ENCODE measurements around the gene ZNF830. TPM values are rescaled to one million over a fixed set of nuclear protein-coding genes. Genes with fewer than 3 reads are reported as not detected.
A peak's percentile ranks its signal among the peaks of the same experiment; 100 is the strongest.
"Not testable (repeated sequence)": the region's sequence is repeated elsewhere in the genome, so short reads cannot be mapped to it uniquely, and the experiment has no call there.

ZNF830 gene, protein sequence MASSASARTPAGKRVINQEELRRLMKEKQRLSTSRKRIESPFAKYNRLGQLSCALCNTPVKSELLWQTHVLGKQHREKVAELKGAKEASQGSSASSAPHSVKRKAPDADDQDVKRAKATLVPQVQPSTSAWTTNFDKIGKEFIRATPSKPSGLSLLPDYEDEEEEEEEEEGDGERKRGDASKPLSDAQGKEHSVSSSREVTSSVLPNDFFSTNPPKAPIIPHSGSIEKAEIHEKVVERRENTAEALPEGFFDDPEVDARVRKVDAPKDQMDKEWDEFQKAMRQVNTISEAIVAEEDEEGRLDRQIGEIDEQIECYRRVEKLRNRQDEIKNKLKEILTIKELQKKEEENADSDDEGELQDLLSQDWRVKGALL
- total RNA-seq, result 24.7 and 28.4 TPM in 2 replicates

- peaks cover 2% of the 10 kb centered on the region for H3K27me3 Mint-ChIP-seq
- intact Hi-C loops (cut with micrococcal nuclease), result loop anchor here (1.0 to 2.0 kb wide), 3 partner anchors 19 to 281 kb away; partner anchors contain the start of genes LIG3, RAD51D and SLFN5
- H3K36me3 Mint-ChIP-seq (ENCODE audit: low read depth), result peaks cover 25% of the 10 kb centered on the region
- peak; percentile 97 for DNase-seq
- H3K4me3 Mint-ChIP-seq, result peak within 1 kb of the TSS; percentile 98
- H3K4me1 Mint-ChIP-seq, result peaks cover 24% of the 10 kb centered on the region
- peak within 1 kb of the TSS; percentile 100 for H3K27ac Mint-ChIP-seq
- H3K9me3 Mint-ChIP-seq, result peaks cover 10% of the 10 kb centered on the region
Measured at GRCh38 chr17:34961093-34961911, at the start of gene ZNF830, which contains the start of gene CCT6B. TSS of gene ZNF830 (plus strand) at chr17:34961540. CDS start at chr17:34961567, 27 bp downstream. TSS of gene CCT6B (minus strand) at chr17:34961460. CDS start at chr17:34961393, 67 bp downstream.

DNA sequence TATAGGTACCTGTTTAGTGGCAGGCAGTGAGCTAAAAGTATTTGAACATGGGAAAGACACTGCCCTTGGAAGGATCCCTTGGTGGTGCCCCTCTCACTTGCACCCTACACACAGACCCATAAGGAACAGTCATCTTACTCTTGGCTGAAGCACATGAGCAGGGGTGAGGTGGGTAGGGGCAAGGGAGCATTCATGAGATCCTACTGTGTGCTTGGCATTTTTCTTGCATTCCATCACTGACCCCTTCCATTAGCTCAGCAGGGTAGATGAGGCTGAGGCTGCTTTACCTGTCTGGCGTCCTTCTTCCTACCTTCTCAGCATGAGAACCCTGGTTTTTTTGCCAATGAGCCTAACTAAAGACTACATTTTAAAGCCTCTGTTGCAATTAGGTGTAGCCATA is 48.3 kb upstream of the ZNF830 start:
- DNase-seq, result no peak
- no peaks in the 10 kb centered on the region for H3K9me3 Mint-ChIP-seq
- H3K4me3 Mint-ChIP-seq, result no peak overlapping the region
- no peak overlapping the region for H3K27ac Mint-ChIP-seq
- no peaks in the 10 kb centered on the region for H3K4me1 Mint-ChIP-seq
- peaks cover 4% of the 10 kb centered on the region for H3K27me3 Mint-ChIP-seq
- intact Hi-C loops (cut with micrococcal nuclease), result no loop called here
- H3K36me3 Mint-ChIP-seq (ENCODE audit: low read depth), result no peaks in the 10 kb centered on the region

- intact Hi-C loops (cut with micrococcal nuclease), result no loop called here
- no peak overlapping the region for H3K27ac Mint-ChIP-seq
- no peak overlapping the region for H3K4me3 Mint-ChIP-seq
- no peaks in the 10 kb centered on the region for H3K9me3 Mint-ChIP-seq
- H3K4me1 Mint-ChIP-seq, result no peaks in the 10 kb centered on the region
- no peak for DNase-seq
- H3K27me3 Mint-ChIP-seq, result peaks cover 6% of the 10 kb centered on the region
- H3K36me3 Mint-ChIP-seq (ENCODE audit: low read depth), result no peaks in the 10 kb centered on the region
Measured at GRCh38 chr17:34916120-34916519, 45.2 kb upstream of the ZNF830 start.

GRCh38 chr17:34917381-34917780 is 44.0 kb upstream of the ZNF830 start:
- no peak for DNase-seq
- intact Hi-C loops (cut with micrococcal nuclease), result no loop called here
- H3K27ac Mint-ChIP-seq, result no peak overlapping the region
- no peaks in the 10 kb centered on the region for H3K9me3 Mint-ChIP-seq
- no peaks in the 10 kb centered on the region for H3K4me1 Mint-ChIP-seq
- H3K27me3 Mint-ChIP-seq, result peaks cover 8% of the 10 kb centered on the region
- H3K4me3 Mint-ChIP-seq, result no peak overlapping the region
- H3K36me3 Mint-ChIP-seq (ENCODE audit: low read depth), result no peaks in the 10 kb centered on the region

DNA sequence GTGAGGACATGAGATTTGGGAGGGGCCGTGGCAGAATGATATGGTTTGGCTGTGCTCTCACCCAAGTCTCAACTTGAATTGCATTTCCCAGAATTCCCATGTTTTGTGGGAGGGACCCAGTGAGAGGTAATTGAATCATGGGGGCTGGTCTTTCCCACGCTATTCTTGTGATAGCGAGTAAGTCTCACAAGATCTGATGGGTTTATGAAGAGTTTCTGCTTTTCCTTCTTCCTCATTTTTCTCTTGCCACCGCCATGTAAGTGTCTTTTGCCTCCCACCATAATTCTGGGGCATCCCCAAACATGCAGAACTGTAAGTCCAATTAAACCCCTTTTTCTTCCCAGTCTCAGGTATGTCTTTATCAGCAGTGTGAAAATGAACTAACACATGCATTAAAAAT is 40.7 kb upstream of the ZNF830 start:
- Mint-ChIP-seq H3K36me3 (ENCODE audit: low read depth) (no peaks in the 10 kb centered on the region), H3K4me3 (no peak overlapping the region), H3K27ac (no peak overlapping the region), H3K27me3 (peaks cover 8% of the 10 kb centered on the region), H3K9me3 (no peaks in the 10 kb centered on the region), H3K4me1 (no peaks in the 10 kb centered on the region)
- DNase-seq, result no peak
- intact Hi-C loops (cut with micrococcal nuclease), result no loop called here

DNA sequence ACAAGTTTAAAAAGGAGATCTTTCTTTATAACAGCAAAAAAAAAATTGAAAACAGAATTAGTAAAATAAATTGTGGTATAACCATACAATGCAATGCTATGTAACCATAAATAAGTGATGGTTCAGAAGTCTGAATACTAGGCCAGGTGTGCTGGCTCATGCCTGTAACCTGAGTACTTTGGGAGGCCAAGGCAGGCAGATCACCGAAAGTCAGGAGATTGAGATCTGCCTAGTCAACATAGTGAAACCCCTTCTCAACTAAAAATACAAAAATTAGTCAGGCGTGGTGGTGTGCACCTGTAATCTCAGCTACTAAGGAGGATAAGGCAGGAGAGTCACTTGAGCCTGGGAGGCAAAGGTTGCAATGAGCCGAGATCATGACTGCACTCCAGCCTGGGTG is 34.7 kb upstream of the ZNF830 start:
- peaks cover 15% of the 10 kb centered on the region for H3K27me3 Mint-ChIP-seq
- H3K4me1 Mint-ChIP-seq, result peaks cover 2% of the 10 kb centered on the region
- H3K9me3 Mint-ChIP-seq, result no peaks in the 10 kb centered on the region
- H3K36me3 Mint-ChIP-seq (ENCODE audit: low read depth), result no peaks in the 10 kb centered on the region
- no peak overlapping the region for H3K27ac Mint-ChIP-seq
- H3K4me3 Mint-ChIP-seq, result no peak overlapping the region
- DNase-seq, result no peak
- intact Hi-C loops (cut with micrococcal nuclease), result no loop called here

- peaks cover 21% of the 10 kb centered on the region for H3K27me3 Mint-ChIP-seq
- no peak overlapping the region for H3K27ac Mint-ChIP-seq
- H3K9me3 Mint-ChIP-seq, result no peaks in the 10 kb centered on the region
- H3K36me3 Mint-ChIP-seq (ENCODE audit: low read depth), result no peaks in the 10 kb centered on the region
- no peak for DNase-seq
- H3K4me3 Mint-ChIP-seq, result no peak overlapping the region
- peaks cover 2% of the 10 kb centered on the region for H3K4me1 Mint-ChIP-seq
- intact Hi-C loops (cut with micrococcal nuclease), result no loop called here
Measured at GRCh38 chr17:34930283-34930682, 31.1 kb upstream of the ZNF830 start.

DNA sequence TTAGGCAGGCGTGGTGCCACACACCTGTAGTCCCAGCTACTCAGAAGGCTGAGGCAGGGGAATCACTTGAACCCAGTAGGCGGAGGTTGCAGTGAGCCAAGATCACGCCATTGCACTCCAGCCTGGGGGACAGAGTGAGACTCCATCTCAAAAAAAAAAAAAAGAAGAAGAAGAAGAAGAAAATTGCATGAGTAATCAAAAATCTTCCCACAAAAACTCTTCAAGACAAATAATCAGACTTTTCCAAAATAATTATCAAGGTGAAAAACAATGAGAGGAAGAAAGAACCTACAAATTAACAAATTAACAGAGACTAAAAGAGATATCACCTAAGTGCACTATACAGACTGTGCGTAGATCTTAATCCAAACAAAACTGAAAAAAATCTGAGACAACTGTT is 10.6 kb upstream of the ZNF830 start:
- DNase-seq; H3K36me3 Mint-ChIP-seq (ENCODE audit: low read depth); H3K4me1 Mint-ChIP-seq; intact Hi-C loops (cut with micrococcal nuclease); H3K4me3 Mint-ChIP-seq; H3K9me3 Mint-ChIP-seq; H3K27ac Mint-ChIP-seq: not testable (repeated sequence)
- peaks cover 23% of the 10 kb centered on the region for H3K27me3 Mint-ChIP-seq

- no peak for DNase-seq
- intact Hi-C loops (cut with micrococcal nuclease), result no loop called here
- no peak overlapping the region for H3K4me3 Mint-ChIP-seq
- H3K36me3 Mint-ChIP-seq (ENCODE audit: low read depth), result peaks cover 12% of the 10 kb centered on the region
- H3K27ac Mint-ChIP-seq, result no peak overlapping the region
- H3K27me3 Mint-ChIP-seq, result peaks cover 7% of the 10 kb centered on the region
- peaks cover 19% of the 10 kb centered on the region for H3K4me1 Mint-ChIP-seq
- peaks cover 10% of the 10 kb centered on the region for H3K9me3 Mint-ChIP-seq
Measured at GRCh38 chr17:34958438-34958837, 2.9 kb upstream of the ZNF830 start.

DNA sequence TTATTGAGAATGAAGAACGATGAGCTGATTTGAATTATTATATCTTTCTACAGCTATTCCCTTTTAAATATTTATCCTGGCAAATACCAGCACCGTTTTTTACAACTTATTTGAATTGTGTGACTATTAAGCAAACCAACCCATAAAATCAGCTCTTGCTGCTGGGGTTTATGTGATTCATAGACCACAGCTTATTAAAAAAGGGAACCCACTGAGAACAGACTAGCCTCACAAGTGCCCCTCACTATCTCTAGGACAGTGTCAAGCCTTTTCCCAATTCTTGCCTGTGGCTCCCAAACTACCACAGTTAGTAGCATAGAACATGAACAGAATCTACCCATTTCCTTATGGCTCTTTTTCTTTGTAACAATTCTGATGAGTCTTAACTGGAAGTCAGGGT is 12.8 kb downstream of the ZNF830 start:
- H3K27me3 Mint-ChIP-seq, result no peaks in the 10 kb centered on the region
- no peak for DNase-seq
- H3K27ac Mint-ChIP-seq, result no peak overlapping the region
- peaks cover 11% of the 10 kb centered on the region for H3K4me1 Mint-ChIP-seq
- intact Hi-C loops (cut with micrococcal nuclease), result no loop called here
- no peak overlapping the region for H3K4me3 Mint-ChIP-seq
- H3K9me3 Mint-ChIP-seq, result no peaks in the 10 kb centered on the region
- peaks cover 2% of the 10 kb centered on the region for H3K36me3 Mint-ChIP-seq (ENCODE audit: low read depth)

DNA sequence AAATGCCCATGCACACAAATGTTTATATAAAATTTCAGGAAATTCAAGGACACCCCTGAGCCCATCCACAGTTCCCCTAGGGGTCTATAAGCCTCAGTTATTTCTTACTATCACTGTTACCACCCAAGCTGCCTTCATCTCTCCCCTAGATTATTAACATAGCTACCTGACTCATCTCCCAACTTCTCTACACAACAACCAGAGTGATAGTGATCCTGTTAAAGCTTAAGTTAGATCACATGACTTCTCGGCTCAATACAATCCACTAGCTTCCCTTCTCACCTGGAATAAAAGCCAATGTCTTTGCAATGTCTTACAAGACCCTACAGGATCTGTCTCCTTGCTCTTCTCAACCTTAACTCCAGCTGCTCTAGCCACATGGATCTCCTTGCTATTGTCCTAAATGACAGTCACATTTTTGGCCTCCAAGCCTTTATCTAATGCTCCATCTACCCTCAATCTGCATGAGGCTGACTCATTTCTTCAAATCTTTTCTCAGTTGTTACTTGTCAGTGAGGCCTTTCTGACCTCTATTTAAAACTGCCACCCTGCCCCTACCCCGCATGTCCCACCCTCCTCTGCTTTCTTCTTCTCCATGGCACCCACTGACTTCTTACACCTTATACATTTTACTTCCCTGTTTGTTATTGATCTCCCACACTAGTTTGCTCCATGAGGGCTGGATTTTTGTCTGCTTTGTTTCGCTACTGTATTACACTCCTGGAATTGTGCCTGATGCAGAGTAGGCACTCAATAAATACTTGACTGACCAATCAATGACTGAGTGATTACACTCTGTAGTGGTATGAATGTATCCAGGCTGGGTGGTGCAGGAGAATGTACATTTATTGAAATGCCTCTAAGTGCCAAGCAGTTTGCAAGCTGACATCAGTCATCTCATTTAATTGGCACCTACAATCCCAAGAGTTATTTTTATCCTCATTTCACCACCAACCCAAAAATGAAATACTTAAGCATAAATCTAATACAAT is 13.8 kb downstream of the ZNF830 start:
- Mint-ChIP-seq H3K27ac (peak overlapping the region; percentile 52), H3K4me3 (no peak overlapping the region), H3K9me3 (no peaks in the 10 kb centered on the region), H3K4me1 (peaks cover 20% of the 10 kb centered on the region), H3K27me3 (no peaks in the 10 kb centered on the region), H3K36me3 (ENCODE audit: low read depth) (peaks cover under 1% of the 10 kb centered on the region)
- intact Hi-C loops (cut with micrococcal nuclease), result no loop called here
- DNase-seq, result no peak

GRCh38 chr17:34979153-34979552 is 17.8 kb downstream of the ZNF830 start:
- H3K27ac Mint-ChIP-seq, result no peak overlapping the region
- peaks cover 48% of the 10 kb centered on the region for H3K4me1 Mint-ChIP-seq
- H3K27me3 Mint-ChIP-seq, result no peaks in the 10 kb centered on the region
- peak overlapping the region; percentile 3 for H3K4me3 Mint-ChIP-seq
- H3K36me3 Mint-ChIP-seq (ENCODE audit: low read depth), result peaks cover 23% of the 10 kb centered on the region
- intact Hi-C loops (cut with micrococcal nuclease), result no loop called here
- DNase-seq, result no peak
- no peaks in the 10 kb centered on the region for H3K9me3 Mint-ChIP-seq

DNA sequence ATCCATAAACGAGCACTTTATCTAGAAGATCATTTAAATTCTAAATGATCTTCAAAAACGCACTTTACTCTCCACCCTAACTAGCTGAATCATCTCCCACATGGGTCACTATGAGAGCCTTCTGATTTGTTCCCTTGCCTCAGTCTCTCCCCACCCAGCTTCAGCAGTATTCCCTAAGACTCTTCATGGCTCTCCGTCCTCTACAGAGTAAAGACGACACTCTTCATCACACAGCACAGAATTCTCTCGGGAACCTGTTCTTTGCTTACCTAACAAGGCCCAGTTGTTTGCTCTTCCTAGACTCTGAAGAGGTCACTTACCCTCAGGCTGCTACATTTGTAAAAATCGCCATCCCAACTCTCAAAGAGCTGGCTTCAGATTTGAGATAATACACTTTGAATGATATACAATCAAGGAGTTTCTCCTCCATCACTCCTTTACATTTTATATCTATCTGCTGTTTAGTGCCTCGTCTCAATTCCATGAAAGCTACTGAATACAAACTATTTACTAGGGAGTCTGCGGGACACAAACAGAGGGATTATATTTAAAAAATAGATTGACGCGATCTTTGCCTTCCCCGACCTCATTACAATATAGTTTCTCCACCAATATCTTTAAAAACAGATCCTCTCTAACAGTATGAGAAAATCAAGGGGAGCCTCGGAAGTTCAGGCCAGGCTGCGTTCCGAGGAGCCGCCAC is 18.5 kb downstream of the ZNF830 start:
- Mint-ChIP-seq H3K4me1 (peaks cover 49% of the 10 kb centered on the region), H3K36me3 (ENCODE audit: low read depth) (peaks cover 26% of the 10 kb centered on the region), H3K27me3 (no peaks in the 10 kb centered on the region), H3K9me3 (no peaks in the 10 kb centered on the region), H3K4me3 (peak overlapping the region; percentile 93), H3K27ac (peak overlapping the region; percentile 98)
- DNase-seq, result no peak
- intact Hi-C loops (cut with micrococcal nuclease), result loop anchor here (1.0 to 5.0 kb wide), 2 partner anchors 18 to 262 kb away; partner anchors contain the start of genes CCT6B, SLFN5 and ZNF830

All from activated CD4-positive, alpha-beta T cell treated with anti-CD3 and anti-CD28 coated beads, Interleukin-2, amount 10 ng/mL, durations not matched to agents 24 days and 14 days (primary cell).